Measurements from ENCODE around the gene HYLS1.

HYLS1 gene

DNA sequence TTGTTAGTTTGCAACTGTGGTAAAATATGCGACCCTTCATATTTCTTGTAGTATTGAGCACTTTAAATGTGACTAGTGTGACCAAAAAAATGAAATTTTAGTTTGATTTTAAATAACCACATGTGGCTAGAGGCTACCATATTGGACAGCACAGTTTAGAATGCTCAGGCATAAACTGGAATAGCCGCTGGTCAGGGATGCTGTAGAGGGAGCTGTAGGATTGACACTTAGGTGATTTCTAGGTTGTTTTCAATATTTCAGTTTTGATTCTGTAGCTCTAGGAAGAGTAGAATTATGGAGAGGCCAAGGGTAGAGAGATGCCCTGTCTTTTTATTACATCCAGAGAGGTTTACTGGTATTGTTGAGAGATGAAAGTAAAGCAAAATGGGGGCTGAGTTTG lies 47.6 kb downstream of the HYLS1 start:
- DNase-seq, result no peak

DNA sequence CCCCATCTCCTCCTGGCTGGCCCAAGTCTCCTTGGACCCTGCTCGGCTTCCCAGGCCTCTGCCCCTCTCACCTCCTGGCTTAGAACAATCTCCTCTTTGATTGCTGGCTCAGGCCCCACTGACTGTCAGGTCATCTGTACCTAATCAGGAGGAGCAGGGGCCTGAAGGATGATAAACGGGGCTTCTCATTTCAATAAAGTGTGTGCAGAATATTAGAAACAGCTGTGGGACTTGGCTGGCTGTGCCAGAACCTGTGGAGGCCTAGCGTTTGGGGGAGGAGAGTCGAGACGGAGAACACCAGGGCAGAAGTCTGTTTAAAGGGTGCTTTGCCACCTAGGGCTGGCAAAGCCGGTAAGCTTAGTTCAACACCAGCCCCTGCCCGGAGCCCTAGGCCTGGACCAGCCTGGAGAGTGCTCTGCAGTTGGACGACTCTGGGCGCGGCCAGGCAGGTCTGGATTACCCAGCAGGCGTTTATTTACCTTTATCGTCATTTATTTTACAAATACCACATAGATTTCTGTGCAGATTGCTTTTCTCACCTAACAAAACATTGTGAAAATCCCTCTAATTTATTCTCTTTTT lies 48.2 kb downstream of the HYLS1 start:
- no peak for DNase-seq

DNA sequence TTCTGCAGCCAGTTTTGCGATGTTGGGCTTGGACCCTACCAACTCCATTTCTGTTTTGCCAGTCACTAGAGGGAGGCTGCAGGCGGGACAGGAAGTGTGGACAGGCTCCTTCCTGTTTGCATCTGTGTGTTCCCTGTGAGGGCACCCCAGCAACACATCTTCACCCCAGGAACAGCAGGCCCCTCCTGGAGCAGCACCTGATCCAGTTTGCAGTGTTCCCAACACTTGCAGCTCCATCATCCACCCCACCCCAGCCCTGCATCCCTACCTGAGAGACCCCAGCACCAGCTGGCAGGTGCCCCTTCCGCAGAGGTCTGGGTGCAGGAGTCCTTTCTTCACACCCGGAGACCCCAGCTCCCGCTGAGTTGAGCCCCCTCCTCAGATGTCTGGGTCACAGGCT lies 51.0 kb downstream of the HYLS1 start:
- DNase-seq, result no peak

DNA sequence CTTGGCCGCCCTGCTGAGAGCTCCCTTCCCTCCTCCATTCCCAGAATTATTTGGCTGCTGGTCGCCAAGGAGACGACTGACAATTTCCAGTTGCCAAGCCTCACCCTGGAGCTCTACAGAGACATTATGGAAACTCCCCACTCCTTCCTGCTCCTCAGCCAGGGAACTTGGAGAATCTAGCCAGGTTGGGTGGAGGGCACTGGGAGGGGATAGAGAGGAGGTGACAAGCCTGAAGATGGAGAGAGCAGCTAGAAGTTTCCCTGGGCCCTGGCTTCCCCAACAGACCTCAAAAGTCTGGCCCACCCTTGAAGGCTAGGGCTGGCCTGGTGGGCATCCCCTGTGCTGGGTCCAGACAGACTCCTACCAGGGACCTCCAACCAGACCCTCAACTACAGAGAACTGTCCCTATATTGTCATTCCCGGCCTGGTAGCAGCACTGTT lies 51.6 kb downstream of the HYLS1 start:
- DNase-seq, result no peak

DNA sequence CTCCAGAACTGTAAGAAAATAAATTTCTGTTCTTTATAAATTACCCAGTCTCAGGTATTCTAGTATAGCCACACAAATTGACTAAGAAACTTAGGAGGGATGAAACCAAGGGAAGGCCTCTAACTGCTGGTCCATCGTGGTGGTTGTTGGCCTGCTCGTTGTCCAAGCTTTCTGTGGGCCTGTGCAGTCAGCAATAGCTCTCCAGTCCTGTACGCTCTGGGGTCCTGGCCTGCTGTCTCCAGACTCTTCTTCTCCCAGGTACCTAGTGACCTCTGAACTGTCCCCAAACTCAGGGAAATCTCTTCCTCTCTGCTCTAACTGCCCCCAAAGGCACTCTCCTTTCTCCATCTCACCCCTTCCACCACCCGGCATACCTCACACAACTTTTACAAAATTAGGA lies 52.7 kb downstream of the HYLS1 start:
- no peak for DNase-seq

DNA sequence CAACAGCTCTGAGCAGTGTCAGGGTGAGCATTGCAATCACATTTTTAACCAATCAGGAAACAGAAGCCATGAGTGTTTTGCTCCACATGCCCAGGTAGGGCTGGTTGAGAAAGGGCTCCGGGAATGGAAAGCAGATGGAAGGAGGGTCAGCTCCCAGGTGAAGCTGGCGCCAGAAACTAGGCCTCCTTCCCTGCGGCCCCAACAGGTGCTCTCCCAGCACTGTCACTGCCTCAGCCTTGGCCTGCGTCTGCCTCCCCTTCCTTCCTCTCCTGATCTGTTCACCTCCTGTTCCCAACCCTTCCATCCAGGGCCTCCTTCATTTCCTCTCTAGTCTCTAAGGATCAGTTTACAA lies 53.8 kb downstream of the HYLS1 start:
- no peak for DNase-seq

DNA sequence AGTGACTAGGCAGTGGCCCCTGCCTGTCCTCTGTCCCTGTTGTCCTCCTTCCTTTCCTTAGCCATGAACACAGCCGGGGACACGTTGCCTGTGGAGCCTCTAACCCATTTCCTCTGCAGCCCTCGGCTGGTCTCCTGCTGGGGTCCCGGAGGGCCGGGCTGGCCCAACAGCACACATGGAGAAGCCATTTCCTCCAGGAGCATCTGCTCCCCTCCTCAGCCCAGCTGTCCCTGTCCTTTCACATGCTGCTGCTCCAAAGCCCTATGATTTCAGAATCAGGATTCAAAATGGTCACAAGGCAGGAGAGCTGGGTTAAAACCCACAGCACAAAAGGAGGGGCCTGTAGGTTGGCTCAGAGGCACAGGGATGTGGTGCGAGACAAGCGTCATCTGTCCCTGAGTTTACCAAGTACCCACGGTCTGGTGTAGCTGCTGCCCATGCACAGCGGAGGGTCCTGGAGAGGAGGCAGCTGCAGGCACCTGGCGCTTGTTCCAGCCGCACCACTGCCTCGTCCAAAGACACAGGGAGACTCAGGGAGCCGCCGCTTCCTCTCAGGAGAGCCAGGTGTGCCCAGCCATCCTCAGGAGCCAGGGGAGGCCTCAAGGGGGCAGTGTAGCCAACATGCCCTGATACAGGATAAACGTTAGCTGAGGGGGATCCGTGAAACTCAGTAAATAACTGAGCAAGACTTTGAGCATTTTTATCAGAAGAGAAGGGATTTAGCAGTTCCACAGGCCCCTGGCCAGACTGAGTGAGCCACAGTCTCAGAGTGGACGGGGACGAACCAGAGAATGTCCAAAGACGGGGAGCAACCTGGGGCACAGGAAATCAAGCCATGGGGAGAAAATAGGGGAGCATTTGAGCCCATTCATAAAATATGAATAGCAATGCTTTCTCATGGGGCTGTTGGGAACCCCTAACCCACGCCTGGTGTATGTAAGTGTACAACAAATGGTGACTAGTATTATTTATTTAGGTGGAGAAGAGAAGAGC lies 54.4 kb downstream of the HYLS1 start:
- no peak for DNase-seq

DNA sequence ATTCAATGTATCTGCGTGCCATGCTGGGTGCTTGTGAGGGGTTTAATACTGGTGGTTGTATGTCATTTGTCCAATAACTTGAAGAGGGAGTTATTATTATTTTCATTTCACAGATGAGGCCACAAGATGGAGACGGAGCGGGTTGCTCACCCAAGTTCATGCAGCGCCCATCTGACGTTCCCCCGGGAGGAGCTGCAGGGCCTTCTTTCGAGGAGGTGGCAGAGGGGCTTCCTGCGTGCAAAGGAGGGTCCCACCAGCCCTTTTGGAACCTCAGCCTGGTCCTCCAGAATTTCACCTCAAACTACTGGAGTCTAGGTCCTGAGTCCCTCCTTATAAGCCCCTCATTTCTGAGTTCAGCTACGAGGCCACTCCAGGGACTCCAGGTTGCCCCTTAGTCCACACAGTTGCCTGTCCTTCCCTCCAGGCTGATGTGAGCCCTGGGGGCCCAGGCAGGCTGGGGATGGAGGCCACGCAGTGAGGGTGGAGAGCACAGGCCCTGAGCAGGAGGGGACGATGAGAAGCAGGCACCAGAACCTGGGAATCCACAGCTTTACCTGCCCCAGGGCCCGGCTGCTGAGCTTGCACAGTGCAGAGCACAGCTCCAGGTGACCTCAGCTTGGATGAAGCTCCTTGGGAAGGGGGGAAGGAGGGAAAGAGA lies 55.4 kb downstream of the HYLS1 start:
- no peak for DNase-seq

DNA sequence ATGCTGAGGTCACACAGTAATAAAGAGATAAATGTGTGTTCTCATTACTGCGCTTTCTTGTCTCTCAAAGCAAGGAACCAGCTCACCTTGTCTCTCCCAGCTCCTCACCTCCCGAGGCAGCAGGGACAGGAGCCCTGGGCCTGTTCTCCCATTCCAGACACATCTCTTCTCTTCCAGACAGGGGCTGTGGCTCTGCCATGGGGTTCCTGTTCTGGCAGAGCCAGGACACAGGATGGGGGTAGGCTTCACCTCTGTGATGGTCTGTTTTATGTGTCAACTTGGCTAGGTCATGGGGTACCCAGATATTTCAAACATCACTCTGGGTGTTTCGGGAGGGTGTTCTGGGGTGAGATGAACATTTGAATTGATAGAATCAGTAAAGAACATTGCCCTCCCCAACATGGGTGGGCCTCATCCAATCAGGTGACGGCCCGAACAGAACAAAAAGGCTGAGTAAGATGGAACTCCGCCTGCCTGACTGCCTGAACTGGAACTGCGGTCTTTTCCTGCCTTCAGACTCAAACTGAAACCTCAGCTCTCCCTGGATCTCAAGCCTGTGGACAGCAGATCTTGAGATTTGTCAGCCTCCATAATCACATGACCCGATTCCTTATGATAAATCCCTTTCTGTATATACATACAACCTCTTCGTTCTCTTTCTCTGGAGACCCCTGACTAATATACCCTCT lies 56.3 kb downstream of the HYLS1 start:
- DNase-seq, result no peak

DNA sequence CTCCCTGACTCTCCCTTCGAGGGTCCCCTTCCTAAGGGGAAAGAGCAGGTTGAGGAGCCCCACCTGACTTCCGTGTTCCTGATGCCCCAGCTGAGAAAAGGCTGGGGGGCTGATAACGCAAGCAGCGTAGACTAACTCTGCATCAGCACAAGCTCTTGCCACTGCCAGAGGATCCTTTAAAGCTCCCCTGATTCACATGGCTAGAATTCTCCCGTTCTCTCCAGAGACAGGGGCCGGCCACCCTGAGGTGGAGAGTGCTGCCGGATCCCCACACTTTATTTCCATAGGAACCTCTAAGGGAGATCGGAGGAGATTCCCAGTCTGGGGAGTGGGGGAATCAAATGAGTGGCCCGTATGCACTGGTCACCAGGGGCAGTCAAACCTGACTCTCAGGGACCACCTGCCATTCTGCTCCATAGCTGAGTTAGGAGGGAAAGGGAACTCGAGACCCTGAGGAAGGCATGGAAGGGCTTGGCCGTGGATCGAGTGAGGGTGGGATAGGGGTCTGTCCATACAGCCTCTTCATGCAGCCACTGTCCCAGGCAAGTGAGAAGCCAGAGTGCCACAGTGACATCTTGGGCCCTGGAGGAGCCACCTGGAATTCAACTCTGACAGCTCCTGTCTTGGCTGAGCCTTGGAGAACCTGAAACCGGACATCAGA lies 57.0 kb downstream of the HYLS1 start:
- DNase-seq, result no peak

DNA sequence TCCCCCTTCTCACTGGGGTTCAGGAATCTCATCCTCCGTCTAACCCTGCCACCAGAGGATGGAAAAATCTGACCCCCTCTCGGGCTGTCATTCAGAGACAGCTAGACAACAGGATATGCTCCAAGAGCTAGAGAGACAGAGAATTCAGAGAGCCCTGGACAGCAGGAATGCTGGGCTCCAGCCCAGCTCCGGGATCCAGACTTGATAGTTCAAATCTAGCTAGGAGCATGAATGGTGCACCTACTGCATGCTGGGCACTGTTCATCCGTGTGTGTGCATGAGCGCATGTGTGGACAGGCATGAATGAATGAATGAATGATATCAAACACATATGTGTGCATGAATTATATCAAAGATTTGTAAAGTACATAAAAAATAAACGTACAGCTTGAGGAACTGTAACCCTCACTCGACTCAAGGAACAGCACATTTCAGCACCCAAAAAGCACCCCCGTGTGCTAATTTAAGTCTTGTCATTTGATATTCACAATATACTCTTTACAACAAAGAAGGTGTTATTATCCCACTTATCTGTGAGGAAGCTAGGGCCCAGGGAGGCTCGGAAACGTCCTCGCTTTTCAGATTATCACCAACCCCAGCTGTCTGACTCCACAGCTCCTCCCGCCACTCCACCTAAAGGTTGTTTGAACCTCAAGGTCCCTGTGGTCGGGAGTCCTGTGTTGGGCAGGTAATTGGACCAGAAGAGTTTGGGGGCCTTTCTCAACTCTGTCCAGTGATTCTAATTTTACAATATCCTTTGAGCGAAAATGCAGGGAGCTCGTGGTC lies 57.7 kb downstream of the HYLS1 start:
- DNase-seq, result no peak

DNA sequence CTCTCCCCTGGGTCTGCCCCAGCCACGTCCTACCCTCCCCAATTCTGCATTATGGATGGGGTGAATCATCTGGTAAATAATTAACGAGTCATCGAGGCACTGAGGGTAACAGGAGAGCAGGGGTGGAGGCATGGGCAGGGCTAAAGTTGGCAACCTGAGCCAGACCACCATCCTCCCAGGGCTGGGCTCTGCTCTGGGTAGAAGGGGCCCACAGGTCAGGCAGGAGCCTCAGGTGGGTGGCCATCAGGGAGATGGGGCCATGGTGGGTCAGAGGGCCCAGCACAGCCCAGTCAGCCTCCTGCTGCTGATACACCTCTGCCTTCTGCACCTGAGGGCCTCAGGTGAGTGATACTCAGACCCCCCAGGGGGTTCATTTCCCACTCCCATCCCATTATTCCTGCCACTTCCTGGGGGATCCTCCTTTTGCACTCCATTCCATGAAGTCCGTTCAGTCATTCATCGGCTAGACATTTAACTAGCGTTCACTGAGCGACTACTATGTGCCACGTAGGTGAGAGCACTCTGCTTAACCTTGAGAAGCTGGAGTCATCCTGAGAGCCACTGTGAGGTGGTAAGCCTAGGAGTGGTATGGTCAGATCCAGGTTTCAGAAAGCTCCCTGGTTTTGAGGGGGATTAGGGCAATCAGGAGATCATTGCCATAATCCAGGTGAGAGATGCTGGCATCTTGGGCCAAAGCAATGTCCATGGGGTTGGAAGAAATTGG lies 58.5 kb downstream of the HYLS1 start, which contains the start of gene VSIG10L2:
Gene VSIG10L2, plus strand, starts transcription at position 248 of the 724 bp plus-strand sequence. Its CDS starts 12 bp downstream, at position 260.
- no peak for DNase-seq

DNA sequence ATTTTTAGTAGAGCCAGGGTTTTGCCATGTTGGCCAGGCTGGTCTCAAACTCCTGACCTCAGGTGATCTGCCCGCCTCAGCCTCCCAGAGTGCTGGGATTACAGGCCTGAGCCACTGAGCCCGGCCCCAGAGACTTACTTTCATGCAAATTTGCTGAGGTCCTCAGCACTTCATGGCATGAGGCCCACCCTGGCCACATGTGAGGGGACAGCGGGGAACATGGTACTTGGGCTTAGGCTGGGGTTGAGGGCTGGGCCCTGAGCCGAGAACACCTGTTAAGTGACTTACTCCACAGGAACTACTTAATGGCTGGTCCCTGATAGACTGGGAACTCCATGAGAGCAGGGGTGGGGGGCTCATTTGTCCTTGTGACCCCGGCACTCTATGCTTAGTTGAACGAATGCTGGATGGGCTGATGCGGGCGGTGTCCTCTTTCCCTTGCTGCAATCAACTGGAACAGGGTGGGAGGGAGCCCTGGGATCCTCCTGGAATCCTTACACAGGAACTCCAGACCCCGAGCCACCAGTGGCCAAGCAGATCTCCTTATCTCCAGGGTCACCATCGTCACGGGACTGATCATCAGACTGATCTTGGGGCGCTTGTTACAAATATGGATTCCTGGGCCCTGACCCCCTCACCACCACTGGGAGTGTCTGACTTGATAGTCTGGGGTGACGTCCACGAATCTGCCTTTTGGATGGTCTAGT lies 59.4 kb downstream of the HYLS1 start:
- DNase-seq, result no peak

DNA sequence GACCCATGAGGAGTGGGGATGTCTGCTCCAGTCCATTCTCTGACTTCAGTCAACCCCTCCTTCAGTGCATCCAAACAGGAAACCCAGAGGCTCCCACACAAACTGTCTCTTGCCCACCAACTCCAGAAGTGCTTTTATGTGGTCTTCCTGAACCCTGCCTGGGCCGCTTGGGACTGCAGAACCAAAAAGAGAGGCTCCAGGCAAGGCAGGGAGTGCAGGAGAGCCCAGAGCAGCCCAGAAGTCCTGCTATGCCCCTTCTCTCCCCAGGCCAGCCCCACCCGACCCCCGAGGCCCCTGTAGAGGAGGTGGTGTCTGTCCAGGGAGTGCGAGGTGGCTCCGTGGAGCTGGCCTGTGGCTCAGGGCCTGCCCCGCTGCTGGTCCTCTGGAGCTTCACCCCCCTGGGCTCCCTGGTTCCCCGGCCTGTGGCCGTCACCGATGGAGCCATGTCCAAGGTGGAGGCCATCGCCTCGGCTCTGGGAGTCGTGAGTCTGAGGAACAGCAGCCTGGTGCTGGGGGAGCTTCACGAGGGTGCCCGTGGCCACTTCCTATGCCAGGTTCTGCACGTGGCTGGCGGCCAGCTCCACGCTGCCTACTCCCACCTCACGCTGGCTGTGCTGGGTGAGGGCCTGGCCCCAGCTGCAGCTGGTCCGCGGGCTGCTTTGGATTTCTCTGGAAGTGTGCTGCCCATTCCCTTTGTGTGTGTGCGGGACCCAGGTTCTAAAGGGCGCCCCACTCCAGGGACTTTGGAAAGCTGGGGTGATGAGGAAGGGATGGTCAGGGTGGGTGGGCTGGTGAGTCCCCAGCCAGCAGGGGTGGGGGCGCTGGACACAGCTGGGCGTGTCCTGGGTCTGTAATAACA lies 60.2 kb downstream of the HYLS1 start:
- DNase-seq, result no peak

DNA sequence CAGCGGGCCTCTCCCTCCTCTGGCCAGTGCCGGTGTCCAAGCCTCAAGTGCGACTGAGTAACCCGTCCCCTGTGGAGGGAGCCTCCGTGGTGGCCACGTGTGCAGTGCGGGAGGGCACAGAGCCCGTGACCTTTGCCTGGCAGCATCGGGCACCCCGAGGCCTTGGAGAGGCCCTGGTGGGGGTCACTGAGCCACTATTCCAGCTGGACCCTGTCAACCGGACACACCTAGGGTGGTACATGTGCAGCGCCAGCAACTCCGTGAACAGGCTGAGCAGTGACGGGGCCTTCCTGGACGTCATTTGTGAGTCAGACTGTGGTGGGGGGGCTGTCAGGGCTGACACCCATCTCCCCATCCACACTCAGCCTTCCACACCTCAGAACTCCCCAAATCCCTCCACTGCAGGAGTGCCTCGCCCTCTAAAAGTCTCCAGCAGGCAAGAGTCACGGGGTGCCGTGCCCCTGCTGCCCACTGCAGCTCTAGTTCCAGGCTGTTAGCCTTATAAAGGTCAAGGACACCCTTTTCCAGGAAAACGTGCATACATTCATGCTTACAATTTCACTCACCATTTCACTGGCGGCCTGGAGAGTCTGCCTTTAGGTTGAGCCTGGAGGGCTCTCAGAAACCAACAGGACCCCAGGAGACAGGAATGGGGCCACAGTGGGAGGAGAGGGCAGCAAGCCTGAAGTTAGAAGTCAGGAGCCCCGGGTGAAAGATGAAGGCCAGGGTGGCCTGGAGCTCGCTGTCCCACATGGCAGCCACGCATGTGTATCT lies 61.0 kb downstream of the HYLS1 start:
- DNase-seq, result no peak

DNA sequence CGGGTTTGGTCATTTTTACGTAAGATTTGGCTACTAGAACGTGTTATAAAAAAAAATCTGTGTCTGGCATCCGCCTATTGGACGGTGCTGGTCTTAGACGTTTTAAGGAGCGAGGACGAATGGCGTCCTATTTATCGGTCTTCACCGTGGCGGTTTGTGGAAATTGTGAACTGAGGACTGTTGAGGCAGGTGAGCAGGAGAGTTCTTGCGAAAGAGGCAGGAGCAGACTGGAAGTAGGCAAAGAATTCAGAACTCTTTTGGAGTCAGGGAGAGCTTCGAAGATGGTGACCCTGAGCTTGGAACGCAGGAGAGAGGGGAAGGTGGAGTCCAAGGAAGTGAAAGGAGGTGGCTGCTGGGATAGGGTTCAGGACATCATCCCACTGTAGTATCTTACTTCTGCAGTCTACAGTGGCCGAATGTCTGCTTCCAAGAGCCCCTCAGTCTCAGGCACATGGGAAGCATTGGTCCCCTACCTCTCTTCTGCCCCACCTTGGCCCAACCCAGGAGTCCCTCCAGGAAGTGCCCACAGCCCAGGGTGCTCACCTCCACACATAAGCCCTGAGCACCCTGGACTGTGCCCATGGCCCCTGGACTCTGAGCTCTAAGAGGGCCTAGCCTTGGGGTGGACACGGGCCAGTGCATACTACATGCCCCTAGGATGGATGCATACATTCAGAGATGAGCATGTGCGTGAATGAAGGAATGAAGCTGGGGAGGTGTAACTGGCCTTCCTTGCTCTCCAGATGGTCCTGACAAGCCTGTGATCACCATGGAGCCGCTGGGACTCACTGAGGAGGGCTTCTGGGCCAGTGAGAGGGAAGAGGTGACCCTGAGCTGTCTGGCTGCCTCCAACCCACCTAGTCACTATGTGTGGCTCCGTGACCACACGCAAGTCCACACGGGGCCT lies 62.1 kb downstream of the HYLS1 start:
- no peak for DNase-seq

DNA sequence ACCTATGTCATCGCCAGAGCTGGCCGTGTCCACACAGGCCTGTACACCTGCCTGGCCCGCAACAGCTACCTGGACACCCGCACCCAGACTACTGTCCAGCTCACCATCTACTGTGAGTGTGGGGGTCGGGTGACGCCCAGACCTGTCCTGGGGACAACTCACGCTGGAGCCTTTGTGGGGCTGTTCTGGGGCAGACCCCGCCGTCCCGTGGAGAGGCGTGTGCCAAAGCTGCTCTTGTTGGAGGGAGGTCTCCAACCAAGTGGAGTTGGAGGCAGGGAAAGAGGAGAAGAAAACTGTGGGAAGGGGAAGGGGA lies 62.7 kb downstream of the HYLS1 start:
- DNase-seq, result no peak
